Activated CD4-positive, alpha-beta memory T cell treated with anti-CD3 and anti-CD28 coated beads for 36 hours (primary cell): ENCODE measurements around the gene GPR152. TPM values are rescaled to one million over a fixed set of nuclear protein-coding genes. Genes with fewer than 3 reads are reported as not detected.

Source experiments
- CTCF ChIA-PET: fragments of 350-600 bp; sonication (Branson Sonifier 250); formaldehyde crosslinking; loops from one replicate; lab custom pipeline; 2021; ENCODE audit warnings: antibody characterized with exemption, inconsistent platforms; lab: Charles Lee
- POLR2A ChIA-PET: fragments of 350-600 bp; sonication (Branson Sonifier 250); formaldehyde crosslinking; loops from one replicate; lab custom pipeline; 2021; ENCODE audit warnings: antibody characterized with exemption; lab: Charles Lee
- DNase-seq: peaks from one replicate; pipeline ENCODE4 v3.0.0-alpha.2; 2020
- H3K27ac Mint-ChIP-seq: one replicate; pipeline ENCODE4 v1.8.0; 2021; ENCODE audit warnings: mixed read lengths
- H3K27me3 Mint-ChIP-seq: one replicate; pipeline ENCODE4 v1.8.0; 2021; ENCODE audit warnings: mixed read lengths
- H3K36me3 Mint-ChIP-seq: one replicate; pipeline ENCODE4 v1.8.0; 2021; ENCODE audit warnings: mixed read lengths
- H3K4me1 Mint-ChIP-seq: one replicate; pipeline ENCODE4 v1.8.0; 2021; ENCODE audit warnings: low read depth, mixed read lengths
- H3K4me3 Mint-ChIP-seq: one replicate; pipeline ENCODE4 v1.8.0; 2021; ENCODE audit warnings: mild to moderate bottlenecking, mixed read lengths
- H3K9me3 Mint-ChIP-seq: one replicate; pipeline ENCODE4 v1.8.0; 2021; ENCODE audit warnings: mixed read lengths
- intact Hi-C: fragments of 100-400 bp; cut with micrococcal nuclease; formaldehyde crosslinking; loops from one replicate; pipeline ENCODE4 v1.15.1; 2023
- total RNA-seq, 2 experiments: library from RNA; stranded (reverse); gene quantifications; one replicate each; pipeline ENCODE4 v1.2.3, GENCODE V29; 2021

Gene GPR152
- total RNA-seq, 2 experiments from 2014 or later = not detected

DNA sequence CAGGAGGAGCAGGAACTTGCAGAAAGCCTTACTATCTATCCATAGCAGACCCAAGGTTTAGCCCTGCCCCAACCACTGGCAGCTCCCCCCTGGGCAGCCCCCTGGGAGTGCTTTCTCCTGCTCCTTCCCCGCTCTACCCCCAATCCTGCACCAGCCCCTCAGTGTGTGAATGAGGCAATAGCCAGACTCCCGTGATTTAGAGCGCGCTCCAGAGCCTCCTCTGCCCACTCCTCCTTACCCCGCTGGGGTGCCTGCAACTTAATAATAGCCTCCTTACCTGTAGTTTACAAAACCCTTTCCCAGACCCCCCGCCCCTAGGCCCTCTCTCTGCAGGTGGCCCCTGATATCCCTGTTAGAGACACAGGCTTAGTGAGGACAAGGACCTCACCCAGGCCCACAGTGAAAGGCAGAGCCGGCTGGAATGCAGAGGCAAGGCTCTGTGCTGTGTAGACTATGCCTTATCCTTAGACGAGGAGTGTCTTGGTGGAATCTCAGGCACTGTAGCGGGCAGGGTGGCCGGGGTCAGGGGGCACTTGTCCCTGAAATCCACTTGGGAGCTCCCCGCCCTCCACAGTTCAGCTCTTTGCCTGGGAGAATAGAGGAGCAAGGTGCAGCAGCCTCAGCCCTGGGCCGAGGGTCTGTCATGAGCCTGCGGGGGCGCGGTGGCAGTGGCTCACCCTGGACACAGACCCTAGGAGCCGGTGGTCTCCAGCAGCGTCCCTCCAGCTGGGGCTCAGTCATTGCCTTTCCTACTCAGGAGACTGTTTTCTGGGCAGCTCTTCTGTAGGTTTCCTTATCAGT, 41.3 kb downstream of the GPR152 start:
- Mint-ChIP-seq H3K27me3 (no peaks in the 10 kb centered on the region), H3K36me3 (peaks cover 28% of the 10 kb centered on the region), H3K27ac (peak overlapping the region; percentile 90), H3K9me3 (no peaks in the 10 kb centered on the region), H3K4me1 (peaks cover 75% of the 10 kb centered on the region), H3K4me3 (no peak overlapping the region)
- DNase-seq = no peak
- ChIA-PET POLR2A (interaction anchor here (1.9 to 2.8 kb wide), 2 partner anchors 8 to 9 kb away, joined by 6 to 19 read pairs; partner anchors contain the start of genes PPP1CA and TBC1D10C), CTCF (interaction anchor here (1.3 kb wide), 1 partner anchor 10 kb away, joined by 4 read pairs; no protein-coding TSS in a partner anchor)
- intact Hi-C loops = no loop called here

DNA sequence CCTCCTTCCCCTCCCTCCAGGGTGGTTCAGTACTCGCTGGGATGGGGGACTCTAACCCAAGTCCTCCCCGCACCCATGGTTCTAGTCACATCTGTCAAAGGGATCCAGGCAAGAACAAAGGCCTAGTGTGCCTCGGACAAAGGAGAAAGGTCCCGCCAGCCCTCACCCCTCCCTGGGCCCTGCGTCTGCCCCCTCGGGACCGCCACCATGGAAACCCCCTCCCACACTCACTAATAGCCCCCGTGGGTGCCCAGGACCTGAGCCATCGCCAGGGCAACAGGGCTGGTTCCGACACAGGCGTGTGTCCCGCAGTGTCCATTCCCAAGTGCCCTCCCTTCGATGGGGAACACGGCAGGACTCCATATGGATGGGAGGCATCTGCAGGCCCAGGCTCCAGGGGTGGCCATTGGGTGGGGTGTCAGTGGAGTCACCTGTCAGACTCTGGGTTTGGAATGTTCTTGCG, 42.1 kb downstream of the GPR152 start:
- POLR2A ChIA-PET = interaction anchor here (1.9 kb wide), 1 partner anchor 10 kb away, joined by 6 read pairs; no protein-coding TSS in a partner anchor
- peaks cover 78% of the 10 kb centered on the region for H3K4me1 Mint-ChIP-seq
- CTCF ChIA-PET = no interaction called here
- peaks cover 34% of the 10 kb centered on the region for H3K36me3 Mint-ChIP-seq
- H3K27ac Mint-ChIP-seq = peak overlapping the region; percentile 90
- no peak for DNase-seq
- H3K9me3 Mint-ChIP-seq = no peaks in the 10 kb centered on the region
- intact Hi-C loops = no loop called here
- H3K27me3 Mint-ChIP-seq = no peaks in the 10 kb centered on the region
- peak overlapping the region; percentile 71 for H3K4me3 Mint-ChIP-seq

DNA sequence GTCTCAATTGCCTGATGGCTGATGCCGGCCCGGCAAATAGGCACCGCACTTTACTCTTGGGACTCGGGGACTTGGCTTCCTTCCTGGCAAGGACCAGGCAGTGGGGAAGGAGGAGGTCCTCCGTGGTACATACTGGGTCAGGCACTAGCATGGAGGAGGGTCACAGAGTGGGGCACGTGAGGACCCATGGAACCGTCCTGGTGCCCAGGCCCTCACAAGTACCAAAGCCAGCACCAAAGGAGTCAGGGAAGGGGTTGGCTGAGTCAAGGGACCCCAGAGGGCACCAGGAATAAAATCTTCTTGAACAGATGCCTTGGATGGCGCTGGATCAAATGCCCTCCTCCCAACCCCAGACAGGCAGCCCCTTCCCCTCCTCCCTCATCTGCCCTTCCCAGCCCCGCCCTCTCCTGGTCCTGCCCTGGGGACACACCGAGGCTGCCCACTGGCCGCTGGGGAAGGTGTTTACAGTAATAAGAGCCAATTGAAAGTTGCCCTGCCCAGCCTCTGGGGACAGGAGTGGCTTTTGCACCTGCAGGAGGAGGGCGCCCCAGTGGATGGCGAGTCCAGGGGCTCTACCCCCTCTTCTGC, 42.7 kb downstream of the GPR152 start:
- ChIA-PET POLR2A (interaction anchor here (1.4 to 3.5 kb wide), 4 partner anchors 9 to 78 kb away, joined by 3 to 21 read pairs (median 8); no protein-coding TSS in a partner anchor), CTCF (no interaction called here)
- Mint-ChIP-seq H3K36me3 (peaks cover 39% of the 10 kb centered on the region), H3K4me1 (peaks cover 81% of the 10 kb centered on the region), H3K27me3 (no peaks in the 10 kb centered on the region), H3K9me3 (no peaks in the 10 kb centered on the region), H3K27ac (peak overlapping the region; percentile 90), H3K4me3 (peak overlapping the region; percentile 71)
- no peak for DNase-seq
- intact Hi-C loops = no loop called here

DNA sequence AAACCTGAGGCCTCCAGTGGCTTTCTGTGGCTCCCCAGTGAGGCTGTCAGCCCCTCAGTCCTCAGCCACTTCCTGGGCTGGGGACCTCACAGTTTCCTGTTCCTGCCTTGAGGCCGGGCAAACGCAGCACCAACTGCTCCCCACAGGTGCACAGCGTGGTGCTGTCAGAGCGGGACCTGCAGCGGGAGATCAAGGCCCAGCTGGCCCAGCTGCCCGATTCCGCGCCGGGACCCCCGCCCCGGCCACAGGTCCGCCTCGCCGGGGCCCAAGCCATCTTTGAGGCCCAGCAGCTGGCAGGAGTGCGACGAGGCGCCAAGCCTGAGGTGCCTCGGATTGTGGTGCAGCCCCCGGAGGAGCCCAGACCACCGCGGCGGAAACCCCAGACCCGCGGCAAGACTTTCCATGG, 43.3 kb downstream of the GPR152 start:
- intact Hi-C loops = no loop called here
- Mint-ChIP-seq H3K36me3 (peaks cover 44% of the 10 kb centered on the region), H3K9me3 (no peaks in the 10 kb centered on the region), H3K4me1 (peaks cover 81% of the 10 kb centered on the region), H3K27me3 (no peaks in the 10 kb centered on the region), H3K4me3 (peak overlapping the region; percentile 87), H3K27ac (peak overlapping the region; percentile 93)
- CTCF ChIA-PET = no interaction called here
- DNase-seq = peak; percentile 86
- POLR2A ChIA-PET = interaction anchor here (1.4 to 3.5 kb wide), 5 partner anchors 9 to 79 kb away, joined by 3 to 22 read pairs (median 11); partner anchors contain the start of gene PTPRCAP

DNA sequence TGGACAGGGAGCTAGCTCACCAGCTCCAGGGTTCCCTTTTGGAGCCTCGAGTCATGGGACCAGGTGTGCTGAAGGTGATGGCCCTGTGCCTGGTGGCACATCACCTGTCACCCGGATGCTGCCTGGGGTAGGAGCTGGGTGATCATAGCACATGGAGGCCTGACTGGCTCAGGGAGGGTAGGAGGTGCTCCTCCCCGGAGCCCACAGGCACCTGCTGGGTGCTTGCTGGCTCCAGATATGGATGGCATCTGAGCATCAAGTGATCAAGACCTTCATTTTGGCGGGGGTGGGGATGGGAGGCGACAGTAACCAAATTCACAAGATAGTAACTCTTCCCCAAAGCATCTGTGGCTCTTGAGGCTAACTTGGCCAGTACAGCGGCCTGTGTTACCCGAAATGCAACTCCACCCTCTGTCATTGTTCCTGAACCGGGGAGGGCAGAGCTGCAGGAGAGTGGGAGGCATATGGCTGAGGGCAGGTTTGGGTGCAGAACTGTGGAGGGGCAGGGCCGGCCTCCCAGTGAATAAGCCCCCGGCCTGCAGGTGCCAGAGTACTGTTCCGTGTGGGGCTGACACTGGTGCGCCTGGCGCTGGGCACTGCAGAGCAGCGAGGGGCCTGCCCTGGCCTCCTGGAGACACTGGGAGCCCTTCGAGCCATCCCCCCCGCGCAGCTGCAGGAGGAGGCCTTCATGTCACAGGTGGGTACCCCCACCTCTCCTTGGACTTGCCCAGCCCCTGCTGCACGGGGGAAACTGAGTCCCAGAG, 43.9 kb downstream of the GPR152 start:
- peak; percentile 52 for DNase-seq
- POLR2A ChIA-PET = interaction anchor here (1.4 to 3.5 kb wide), 8 partner anchors 10 to 79 kb away, joined by 3 to 22 read pairs (median 6); partner anchors contain the start of genes POLD4, PTPRCAP and TMEM134
- intact Hi-C loops = no loop called here
- Mint-ChIP-seq H3K36me3 (peaks cover 46% of the 10 kb centered on the region), H3K4me1 (peaks cover 81% of the 10 kb centered on the region), H3K4me3 (peak overlapping the region; percentile 87), H3K27me3 (no peaks in the 10 kb centered on the region), H3K27ac (peak overlapping the region; percentile 93), H3K9me3 (no peaks in the 10 kb centered on the region)
- CTCF ChIA-PET = interaction anchor here (0.9 kb wide), 1 partner anchor 30 kb away, joined by 6 read pairs; no protein-coding TSS in a partner anchor

DNA sequence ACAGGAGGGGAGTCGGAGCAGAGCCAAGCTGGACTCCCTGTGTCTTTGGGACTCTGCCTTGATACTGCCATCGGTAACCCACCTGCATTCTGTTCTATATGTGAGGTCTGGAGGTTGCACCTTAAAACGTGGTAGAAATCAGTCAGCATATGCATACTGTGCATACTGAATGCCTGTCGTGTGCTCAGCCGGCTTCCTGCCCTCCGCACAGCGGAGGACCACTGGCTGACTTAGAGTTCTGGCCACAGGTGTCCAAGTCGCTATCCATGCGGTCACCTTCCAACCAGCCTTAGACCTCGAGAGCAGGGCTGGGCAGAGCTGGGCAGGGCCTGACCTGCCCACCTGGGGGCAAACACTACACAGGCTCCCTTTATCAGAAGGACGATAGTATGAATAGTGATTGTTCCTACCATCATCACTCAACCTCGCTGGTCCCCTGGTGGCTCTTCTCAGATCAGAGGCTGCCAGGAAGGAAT, 44.8 kb downstream of the GPR152 start:
- Mint-ChIP-seq H3K4me3 (peak overlapping the region; percentile 87), H3K9me3 (no peaks in the 10 kb centered on the region), H3K36me3 (peaks cover 46% of the 10 kb centered on the region), H3K4me1 (peaks cover 80% of the 10 kb centered on the region), H3K27ac (peak overlapping the region; percentile 93), H3K27me3 (no peaks in the 10 kb centered on the region)
- DNase-seq = no peak
- intact Hi-C loops = no loop called here
- ChIA-PET CTCF (interaction anchor here (1.1 to 1.6 kb wide), 4 partner anchors 11 to 56 kb away, joined by 3 to 7 read pairs (median 4); no protein-coding TSS in a partner anchor), POLR2A (interaction anchor here (1.1 to 3.5 kb wide), 8 partner anchors 10 to 77 kb away, joined by 3 to 22 read pairs (median 6); partner anchors contain the start of genes POLD4, PTPRCAP, RPS6KB2 and TMEM134)

DNA sequence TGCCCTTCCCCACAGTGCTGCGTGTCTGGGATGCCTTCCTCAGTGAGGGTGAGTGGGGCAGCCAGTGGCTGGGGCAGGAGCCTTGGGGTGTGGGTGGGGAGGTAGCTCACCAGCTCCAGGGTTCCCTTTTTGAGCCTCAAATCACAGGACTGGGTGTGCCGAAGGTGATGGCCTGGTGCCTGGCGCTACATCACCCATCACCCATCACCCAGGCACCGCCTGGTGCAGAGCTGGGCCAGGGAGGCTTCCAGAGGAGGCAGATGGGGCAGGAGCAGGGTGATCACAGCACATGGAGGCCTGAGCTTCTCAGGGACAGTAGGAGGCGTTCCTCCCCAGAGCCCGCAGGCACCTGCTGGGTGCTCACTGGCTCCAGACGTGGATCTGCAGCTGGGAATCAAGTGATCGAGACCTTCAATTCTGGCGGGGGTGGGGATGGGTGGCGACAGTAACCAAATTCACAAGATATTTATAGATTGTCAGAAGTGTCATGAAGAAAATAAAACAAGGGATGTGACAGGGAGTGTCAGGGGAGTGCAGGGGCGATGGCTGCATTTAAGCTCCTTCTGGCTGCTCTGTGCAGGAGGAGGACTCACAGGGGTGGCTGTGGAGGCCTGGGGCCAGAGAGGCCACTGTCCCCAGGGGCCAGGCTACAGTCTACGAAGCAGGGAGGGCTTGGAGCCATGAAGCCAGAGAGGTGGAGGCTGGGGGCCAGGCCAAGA, 45.4 kb downstream of the GPR152 start:
- POLR2A ChIA-PET = interaction anchor here (1.1 to 3.5 kb wide), 8 partner anchors 11 to 78 kb away, joined by 3 to 22 read pairs (median 6); partner anchors contain the start of genes POLD4, PTPRCAP, RPS6KB2 and TMEM134
- CTCF ChIA-PET = interaction anchor here (0.8 to 1.6 kb wide), 6 partner anchors 11 to 58 kb away, joined by 3 to 7 read pairs (median 3); no protein-coding TSS in a partner anchor
- peaks cover 78% of the 10 kb centered on the region for H3K4me1 Mint-ChIP-seq
- H3K9me3 Mint-ChIP-seq = no peaks in the 10 kb centered on the region
- peaks cover 46% of the 10 kb centered on the region for H3K36me3 Mint-ChIP-seq
- H3K27ac Mint-ChIP-seq = peak overlapping the region; percentile 93
- H3K4me3 Mint-ChIP-seq = peak overlapping the region; percentile 87
- H3K27me3 Mint-ChIP-seq = no peaks in the 10 kb centered on the region
- intact Hi-C loops = no loop called here
- peak; percentile 50 for DNase-seq

DNA sequence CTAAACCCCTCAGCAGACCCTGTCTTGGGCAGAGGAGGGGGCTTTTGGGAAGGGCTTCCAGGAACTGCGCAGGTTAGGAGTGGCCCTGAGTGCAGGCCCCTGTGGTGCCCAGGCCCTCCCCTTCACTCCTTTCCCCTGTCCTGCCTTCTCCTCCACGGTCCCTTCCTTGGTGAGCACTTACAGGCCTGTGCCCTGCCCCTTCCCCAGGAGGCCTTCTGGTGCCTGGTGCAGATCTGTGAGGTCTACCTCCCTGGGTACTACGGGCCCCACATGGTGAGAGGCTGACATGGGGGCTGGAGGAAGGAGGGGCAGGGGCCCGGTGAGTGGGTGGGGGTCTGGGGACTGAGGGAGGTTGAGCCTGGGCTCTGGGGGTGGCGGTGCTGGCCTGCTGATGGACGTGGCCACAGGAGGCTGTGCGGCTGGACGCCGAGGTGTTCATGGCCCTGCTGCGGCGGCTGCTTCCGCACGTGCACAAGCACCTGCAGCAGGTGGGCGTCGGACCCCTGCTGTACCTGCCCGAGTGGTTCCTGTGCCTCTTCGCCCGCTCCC, 46.0 kb downstream of the GPR152 start:
- Mint-ChIP-seq H3K36me3 (peaks cover 46% of the 10 kb centered on the region), H3K9me3 (no peaks in the 10 kb centered on the region), H3K4me3 (peak overlapping the region; percentile 87), H3K27me3 (no peaks in the 10 kb centered on the region), H3K4me1 (peaks cover 74% of the 10 kb centered on the region), H3K27ac (peak overlapping the region; percentile 93)
- ChIA-PET POLR2A (interaction anchor here (1.1 to 3.5 kb wide), 6 partner anchors 12 to 78 kb away, joined by 3 to 22 read pairs (median 7); partner anchors contain the start of genes PTPRCAP and RPS6KB2), CTCF (interaction anchor here (0.8 to 1.6 kb wide), 6 partner anchors 12 to 59 kb away, joined by 3 to 7 read pairs (median 3); no protein-coding TSS in a partner anchor)
- intact Hi-C loops = no loop called here
- DNase-seq = no peak

DNA sequence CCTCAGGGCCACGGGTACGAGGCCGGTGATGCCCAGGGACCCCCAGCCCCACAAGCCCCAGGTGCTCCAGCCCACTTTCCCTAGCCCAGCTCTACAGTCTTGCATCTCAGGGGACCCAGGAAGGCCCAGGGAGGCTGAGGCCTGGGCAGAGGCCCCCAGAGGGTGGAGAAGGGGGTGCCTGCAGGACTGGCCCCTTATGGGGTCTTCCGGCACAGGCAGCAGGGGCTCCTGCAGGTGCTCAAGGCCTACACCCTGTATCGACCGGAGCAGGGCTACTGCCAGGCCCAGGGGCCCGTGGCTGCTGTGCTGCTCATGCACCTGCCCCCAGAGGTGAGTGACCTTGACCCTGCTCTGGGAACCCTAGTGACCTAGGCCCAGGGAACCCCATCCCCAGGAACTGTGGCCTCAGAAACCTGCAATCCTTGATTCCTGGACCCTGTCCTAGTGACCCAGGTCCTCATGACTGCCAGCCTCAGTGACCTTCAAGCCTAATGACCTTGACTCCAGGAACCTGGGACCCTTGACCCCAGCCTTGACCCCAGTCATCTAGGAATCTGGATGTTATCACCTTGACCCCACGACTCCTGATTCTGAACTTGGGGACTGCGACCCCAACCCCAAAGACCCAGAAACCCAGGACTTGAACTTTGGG, 46.7 kb downstream of the GPR152 start:
- intact Hi-C loops = loop anchor here (2.0 kb wide), 1 partner anchor 31 kb away; the partner anchor contains the start of gene PTPRCAP
- ChIA-PET POLR2A (interaction anchor here (0.6 to 6.6 kb wide), 8 partner anchors 10 to 80 kb away, joined by 3 to 68 read pairs (median 8); partner anchors contain the start of genes CARNS1, PTPRCAP, RAD9A and RPS6KB2), CTCF (interaction anchor here (0.8 to 5.7 kb wide), 7 partner anchors 11 to 138 kb away, joined by 3 to 46 read pairs (median 3); partner anchors contain the start of gene PTPRCAP)
- Mint-ChIP-seq H3K27me3 (no peaks in the 10 kb centered on the region), H3K27ac (peak overlapping the region; percentile 93), H3K4me3 (peak overlapping the region; percentile 87), H3K4me1 (peaks cover 67% of the 10 kb centered on the region), H3K36me3 (peaks cover 46% of the 10 kb centered on the region), H3K9me3 (no peaks in the 10 kb centered on the region)
- DNase-seq = no peak
